Measurements from ENCODE around the gene SLC4A2. TPM values are rescaled to one million over a fixed set of nuclear protein-coding genes. Genes with fewer than 3 reads are reported as not detected.
A peak's percentile ranks its signal among the peaks of the same experiment; 100 is the strongest.

The SLC4A2 gene
- total RNA-seq, 1 donor from 2014 or later = 74.2 TPM

GRCh38 chr7:151045967-151046366 lies 13.4 kb upstream of the SLC4A2 start:
- DNase-seq (ENCODE audit: low spot score) = no peak

- DNase-seq (ENCODE audit: low spot score) = peak; percentile 62
Observed at GRCh38 chr7:151046603-151047573, 12.5 kb upstream of the SLC4A2 start.

- DNase-seq (ENCODE audit: low spot score) = no peak
Observed at GRCh38 chr7:151047976-151048815, 11.2 kb upstream of the SLC4A2 start, which contains the start of gene ASIC3. Gene ASIC3 (plus strand): TSS chr7:151048531. CDS start chr7:151048886, 355 bp downstream.

GRCh38 chr7:151048911-151049463 lies 10.4 kb upstream of the SLC4A2 start:
- DNase-seq (ENCODE audit: low spot score) = no peak

- DNase-seq (ENCODE audit: low spot score) = peak; percentile 64
Observed at GRCh38 chr7:151051108-151051507, 8.3 kb upstream of the SLC4A2 start.

- no peak for DNase-seq (ENCODE audit: low spot score)
Observed at GRCh38 chr7:151053096-151053495, 6.3 kb upstream of the SLC4A2 start.

GRCh38 chr7:151053751-151054150 lies 5.6 kb upstream of the SLC4A2 start:
- DNase-seq (ENCODE audit: low spot score) = no peak

GRCh38 chr7:151056283-151056665 lies 3.1 kb upstream of the SLC4A2 start:
- DNase-seq (ENCODE audit: low spot score) = no peak

- DNase-seq (ENCODE audit: low spot score) = no peak
Observed at GRCh38 chr7:151056666-151057505, 2.5 kb upstream of the SLC4A2 start.

- no peak for DNase-seq (ENCODE audit: low spot score)
Observed at GRCh38 chr7:151057506-151057988, 1.8 kb upstream of the SLC4A2 start, which contains the start of gene CDK5. Gene CDK5 (minus strand): TSS chr7:151057897. CDS start chr7:151057848, 49 bp downstream.

- DNase-seq (ENCODE audit: low spot score) = peak; percentile 99
Observed at GRCh38 chr7:151057989-151058780, 1.2 kb upstream of the SLC4A2 start.

- no peak for DNase-seq (ENCODE audit: low spot score)
Observed at GRCh38 chr7:151058781-151059366, 515 bp upstream of the SLC4A2 start.

- DNase-seq (ENCODE audit: low spot score) = no peak
Observed at GRCh38 chr7:151060113-151060415, 675 bp downstream of the SLC4A2 start.

- no peak for DNase-seq (ENCODE audit: low spot score)
Observed at GRCh38 chr7:151060416-151061212, 1.2 kb downstream of the SLC4A2 start.

GRCh38 chr7:151061213-151062110 lies 2.1 kb downstream of the SLC4A2 start:
- no peak for DNase-seq (ENCODE audit: low spot score)

GRCh38 chr7:151062111-151062398 lies 2.7 kb downstream of the SLC4A2 start:
- DNase-seq (ENCODE audit: low spot score) = no peak

GRCh38 chr7:151062399-151063211 lies 3.2 kb downstream of the SLC4A2 start:
- no peak for DNase-seq (ENCODE audit: low spot score)
